Tibial artery (tissue), 4 donors: ENCODE measurements around the gene MICAL2.

Experiments used
- DNase-seq, 2 donors: peaks; one replicate each; pipeline ENCODE4 v3.0.0-alpha.2; 2019
- H3K27ac ChIP-seq, 2 donors: fragments of 200-600 bp; sonication (generic) in 1 of 2; 1 replicate in 1 of 2; 2 replicates in 1 of 2; pipeline ENCODE4 v1.5.1; 2018 to 2019; ENCODE audit warnings: mild to moderate bottlenecking in 1 of 2
- H3K27me3 ChIP-seq, 2 donors: fragments of 200-600 bp; sonication (generic) in 1 of 2; one replicate each; pipeline versions ENCODE4 v1.5.1 to v1.6.0; 2016 to 2019
- H3K36me3 ChIP-seq, 3 donors: fragments of 200-600 bp; sonication (generic) in 2 of 3; one replicate each; pipeline ENCODE4 v1.5.1; 2016 to 2019; ENCODE audit warnings: mild to moderate bottlenecking in 2 of 3
- H3K4me1 ChIP-seq, 4 donors: fragments of 200-600 bp; sonication (generic) in 2 of 4; 1 replicate in 3 of 4; 2 replicates in 1 of 4; pipeline ENCODE4 v1.5.1; 2016 to 2019
- H3K4me3 ChIP-seq, 2 donors: fragments of 200-600 bp; sonication (generic) in 1 of 2; 1 replicate in 1 of 2; 2 replicates in 1 of 2; pipeline ENCODE4 v1.5.1; 2018 to 2019; ENCODE audit warnings: mild to moderate bottlenecking in 2 of 2
- H3K9me3 ChIP-seq, 3 donors: fragments of 200-600 bp; sonication (generic) in 1 of 3; one replicate each; pipeline ENCODE4 v1.5.1; 2016 to 2019
- intact Hi-C: fragments of 100-400 bp; cut with DNase I; formaldehyde crosslinking; loops from one replicate; pipeline ENCODE4 v1.15.0; 2023; ENCODE audit warnings: low total_unique reads
- TF ChIP-seq, protein P1 (sequence below), 2 experiments: fragments of 200-600 bp in 1 of 2; fragments of 450-650 bp in 1 of 2; IDR thresholded peaks; one replicate each; pipeline ENCODE4 v1.5.1; 2017 to 2019; ENCODE audit warnings: antibody characterized with exemption in 2 of 2, mild to moderate bottlenecking in 1 of 2, moderate library complexity in 1 of 2

MICAL2 gene

GRCh38 chr11:12205330-12205729 lies 94.9 kb downstream of the MICAL2 start:
- intact Hi-C loops = no loop called here
- TF ChIP-seq, protein P1, sequence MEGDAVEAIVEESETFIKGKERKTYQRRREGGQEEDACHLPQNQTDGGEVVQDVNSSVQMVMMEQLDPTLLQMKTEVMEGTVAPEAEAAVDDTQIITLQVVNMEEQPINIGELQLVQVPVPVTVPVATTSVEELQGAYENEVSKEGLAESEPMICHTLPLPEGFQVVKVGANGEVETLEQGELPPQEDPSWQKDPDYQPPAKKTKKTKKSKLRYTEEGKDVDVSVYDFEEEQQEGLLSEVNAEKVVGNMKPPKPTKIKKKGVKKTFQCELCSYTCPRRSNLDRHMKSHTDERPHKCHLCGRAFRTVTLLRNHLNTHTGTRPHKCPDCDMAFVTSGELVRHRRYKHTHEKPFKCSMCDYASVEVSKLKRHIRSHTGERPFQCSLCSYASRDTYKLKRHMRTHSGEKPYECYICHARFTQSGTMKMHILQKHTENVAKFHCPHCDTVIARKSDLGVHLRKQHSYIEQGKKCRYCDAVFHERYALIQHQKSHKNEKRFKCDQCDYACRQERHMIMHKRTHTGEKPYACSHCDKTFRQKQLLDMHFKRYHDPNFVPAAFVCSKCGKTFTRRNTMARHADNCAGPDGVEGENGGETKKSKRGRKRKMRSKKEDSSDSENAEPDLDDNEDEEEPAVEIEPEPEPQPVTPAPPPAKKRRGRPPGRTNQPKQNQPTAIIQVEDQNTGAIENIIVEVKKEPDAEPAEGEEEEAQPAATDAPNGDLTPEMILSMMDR (IDR thresholded peaks at IDR 0.05) = no peak
- no peaks in the 10 kb centered on the region for H3K27me3 ChIP-seq
- H3K4me3 ChIP-seq = no peak overlapping the region
- H3K4me1 ChIP-seq = peaks cover 0 to 36% (median 24%) of the 10 kb centered on the region in 4 donors
- H3K36me3 ChIP-seq = peaks cover 31 to 64% (median 58%) of the 10 kb centered on the region in 3 donors
- DNase-seq = no peak
- H3K27ac ChIP-seq = peak overlapping the region; percentile 23 to 36
- no peaks in the 10 kb centered on the region for H3K9me3 ChIP-seq

GRCh38 chr11:12206529-12206928 lies 96.1 kb downstream of the MICAL2 start:
- TF ChIP-seq, protein P1 (IDR thresholded peaks at IDR 0.05) = no peak
- H3K4me3 ChIP-seq = no peak overlapping the region
- peaks cover 40 to 76% (median 70%) of the 10 kb centered on the region in 3 donors for H3K36me3 ChIP-seq
- H3K27ac ChIP-seq = peak overlapping the region; percentile 23 to 45
- peaks cover 0 to 24% (median 13%) of the 10 kb centered on the region in 4 donors for H3K4me1 ChIP-seq
- intact Hi-C loops = no loop called here
- no peaks in the 10 kb centered on the region for H3K27me3 ChIP-seq
- DNase-seq = peak; percentile 19 to 57
- H3K9me3 ChIP-seq = no peaks in the 10 kb centered on the region

DNA sequence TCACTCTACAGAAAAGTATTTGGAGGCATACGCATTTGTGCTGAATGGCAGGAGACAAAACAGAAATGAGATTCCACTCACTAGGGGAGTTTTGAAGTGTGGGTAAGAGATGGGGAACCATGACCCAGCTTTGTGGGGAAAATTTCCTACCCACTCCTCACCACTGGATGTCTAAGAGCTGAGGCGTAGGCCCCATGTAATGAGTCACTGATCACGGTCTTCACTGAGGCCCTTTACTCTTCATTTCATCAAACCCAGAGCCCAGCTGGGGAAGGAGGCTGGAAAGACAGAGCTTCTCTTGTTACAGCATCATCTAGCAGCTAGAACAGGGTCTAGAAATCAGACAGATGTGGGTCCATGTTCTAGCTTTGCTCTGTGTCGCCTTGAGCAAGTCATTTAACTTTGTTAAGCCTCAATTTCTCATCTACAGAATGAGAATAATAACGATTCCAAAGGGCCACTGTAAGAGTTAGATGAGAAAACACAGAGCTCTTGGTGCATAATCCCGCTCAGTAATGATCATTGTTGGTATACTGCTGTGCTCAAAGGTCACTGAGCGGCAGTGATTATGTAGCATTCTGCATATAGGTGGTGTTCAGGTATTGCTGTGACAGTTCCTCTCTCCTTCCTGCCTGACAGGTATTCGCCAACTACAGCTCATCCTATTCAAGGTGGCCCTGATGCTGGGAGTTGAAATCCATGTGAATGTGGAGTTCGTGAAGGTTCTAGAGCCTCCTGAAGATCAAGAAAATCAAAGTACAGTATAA lies 97.2 kb downstream of the MICAL2 start:
- DNase-seq = peak; percentile 10 to 15
- intact Hi-C loops = no loop called here
- no peak overlapping the region for H3K4me3 ChIP-seq
- H3K4me1 ChIP-seq = peaks cover 0 to 14% (median 6%) of the 10 kb centered on the region in 4 donors
- H3K27me3 ChIP-seq = no peaks in the 10 kb centered on the region
- peak overlapping the region; percentile 23 to 45 for H3K27ac ChIP-seq
- TF ChIP-seq, protein P1 (IDR thresholded peaks at IDR 0.05) = no peak
- H3K9me3 ChIP-seq = no peaks in the 10 kb centered on the region
- H3K36me3 ChIP-seq = peaks cover 48 to 85% (median 80%) of the 10 kb centered on the region in 3 donors

DNA sequence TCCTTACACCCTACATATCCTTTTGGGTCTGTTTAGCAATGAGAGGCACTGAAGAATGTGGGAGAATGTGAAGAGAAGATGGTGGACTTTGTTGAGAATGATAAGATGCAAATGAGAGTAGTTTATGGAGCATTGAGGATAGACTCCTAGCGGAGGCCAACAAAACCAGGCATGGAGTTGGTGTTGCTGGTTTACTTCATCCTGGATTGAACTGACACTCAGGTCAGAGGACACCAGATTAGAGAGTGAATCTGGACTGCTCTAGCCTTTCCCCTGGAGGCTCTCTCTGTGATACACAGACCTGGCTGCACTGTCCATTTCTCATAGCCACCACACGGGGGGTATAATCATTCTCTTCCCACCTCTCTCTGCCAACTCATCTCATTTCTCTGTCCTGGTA lies 98.7 kb downstream of the MICAL2 start:
- no peak for DNase-seq
- intact Hi-C loops = no loop called here
- H3K27me3 ChIP-seq = no peaks in the 10 kb centered on the region
- H3K4me1 ChIP-seq = peaks cover 0 to 14% (median 5%) of the 10 kb centered on the region in 4 donors
- H3K27ac ChIP-seq = peak overlapping the region; percentile 4 to 13
- TF ChIP-seq, protein P1 (IDR thresholded peaks at IDR 0.05) = no peak
- H3K4me3 ChIP-seq = no peak overlapping the region
- peaks cover 63 to 97% (median 92%) of the 10 kb centered on the region in 3 donors for H3K36me3 ChIP-seq
- H3K9me3 ChIP-seq = no peaks in the 10 kb centered on the region

DNA sequence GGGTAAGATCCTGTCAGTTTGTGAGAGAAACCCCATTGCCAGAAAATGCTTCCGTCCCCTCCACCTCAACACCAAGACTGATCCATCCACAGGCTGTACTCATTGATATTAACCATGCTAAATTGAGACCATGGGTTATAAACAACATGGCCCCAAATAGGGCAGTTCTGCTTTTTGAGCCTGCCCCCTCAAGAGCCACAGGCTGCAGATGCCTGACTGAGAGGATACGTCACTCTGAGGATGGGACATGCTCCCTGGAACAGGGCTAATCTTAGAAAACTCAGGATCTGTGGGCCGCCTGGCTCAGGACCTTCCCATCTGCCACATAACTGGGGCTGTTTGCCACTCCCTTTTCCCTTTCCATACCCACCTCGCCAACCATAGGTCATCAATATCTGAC lies 99.8 kb downstream of the MICAL2 start:
- Histone ChIP-seq H3K27ac (no peak overlapping the region), H3K9me3 (no peaks in the 10 kb centered on the region), H3K4me1 (peaks cover 0 to 15% (median 4%) of the 10 kb centered on the region in 4 donors), H3K4me3 (no peak overlapping the region), H3K27me3 (no peaks in the 10 kb centered on the region), H3K36me3 (peaks cover 71 to 97% (median 91%) of the 10 kb centered on the region in 3 donors)
- DNase-seq = peak; percentile 0 to 27
- intact Hi-C loops = no loop called here
- TF ChIP-seq, protein P1 (IDR thresholded peaks at IDR 0.05) = no peak
